Activated T-helper 17 cell treated with anti-CD3 and anti-CD28 coated beads, Interleukin-2, amount 50 U/mL, for 72 hours (primary cell): ENCODE measurements around the gene RBM20. TPM values are rescaled to one million over a fixed set of nuclear protein-coding genes. Genes with fewer than 3 reads are reported as not detected.
"Not testable (repeated sequence)": the region's sequence is repeated elsewhere in the genome, so short reads cannot be mapped to it uniquely, and the experiment has no call there.

Experiments used
- ATAC-seq: fragments of 150-1000 bp; cut with Tn5 transposase; replicated peaks from 2 replicates; pipeline ENCODE4 v1.10.0; 2021; ENCODE audit warnings: mild to moderate bottlenecking, moderate library complexity
- H3K27ac Mint-ChIP-seq: one replicate; pipeline ENCODE4 v1.8.0; 2022; ENCODE audit warnings: mixed read lengths
- H3K27me3 Mint-ChIP-seq: one replicate; pipeline ENCODE4 v1.8.0; 2022; ENCODE audit warnings: mixed read lengths
- H3K36me3 Mint-ChIP-seq: one replicate; pipeline ENCODE4 v1.8.0; 2022; ENCODE audit warnings: low read depth, mild to moderate bottlenecking, mixed read lengths
- H3K4me1 Mint-ChIP-seq: one replicate; pipeline ENCODE4 v1.8.0; 2022; ENCODE audit warnings: mixed read lengths
- H3K4me3 Mint-ChIP-seq: one replicate; pipeline ENCODE4 v1.8.0; 2022; ENCODE audit warnings: mild to moderate bottlenecking, mixed read lengths
- H3K9me3 Mint-ChIP-seq: one replicate; pipeline ENCODE4 v1.8.0; 2022; ENCODE audit warnings: mixed read lengths
- total RNA-seq, 2 donors: library from RNA; stranded (reverse); gene quantifications; one replicate each; pipeline ENCODE4 v1.2.3, GENCODE V29; 2022

RBM20 gene
- total RNA-seq, 2 donors from 2014 or later: 0.16 TPM; not detected in 1

- Mint-ChIP-seq H3K9me3 (peaks cover 5% of the 10 kb centered on the region), H3K27me3 (no peaks in the 10 kb centered on the region), H3K4me1 (peaks cover 30% of the 10 kb centered on the region), H3K27ac (no peak overlapping the region), H3K4me3 (no peak overlapping the region), H3K36me3 (no peaks in the 10 kb centered on the region)
- ATAC-seq: peak; percentile 46
Observed at GRCh38 chr10:110753462-110753861, 109.3 kb downstream of the RBM20 start.

DNA sequence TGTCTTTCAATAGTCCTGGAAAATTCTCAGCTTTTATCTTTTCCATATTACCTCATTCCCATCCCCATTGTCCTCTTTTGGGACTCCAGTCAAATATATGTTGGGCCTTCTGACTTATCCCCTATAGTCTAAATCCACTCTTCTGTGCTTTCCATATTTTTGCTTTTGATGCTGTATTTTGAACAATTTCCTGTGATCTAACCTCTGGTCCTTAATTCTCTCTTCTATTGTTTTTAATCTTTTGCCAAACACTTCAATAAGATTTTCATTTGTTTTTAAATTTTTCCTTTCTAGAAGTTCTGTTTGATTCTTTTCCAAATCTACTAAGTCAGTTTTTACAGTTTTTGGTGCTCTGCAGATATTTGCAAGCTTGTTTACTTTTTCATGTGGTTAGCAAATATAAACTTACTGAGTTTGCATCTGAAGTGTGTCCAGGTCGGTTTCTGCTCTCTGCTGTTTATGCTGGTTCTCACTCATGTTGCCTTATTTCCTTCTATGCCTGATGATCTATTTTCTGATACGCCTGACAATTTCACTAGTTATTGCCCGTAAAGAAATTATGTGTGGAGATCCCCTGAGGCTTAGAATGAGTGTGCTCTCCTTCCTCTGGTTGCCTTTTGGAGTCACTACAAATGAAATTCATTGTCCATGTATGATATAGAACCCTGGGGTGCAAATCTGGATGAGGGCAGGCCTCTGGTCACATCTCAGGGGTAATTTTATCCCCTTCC, 110.4 kb downstream of the RBM20 start:
- H3K36me3 Mint-ChIP-seq: no peaks in the 10 kb centered on the region
- peak; percentile 54 for ATAC-seq
- H3K27ac Mint-ChIP-seq: peak overlapping the region; percentile 9
- H3K4me3 Mint-ChIP-seq: no peak overlapping the region
- no peaks in the 10 kb centered on the region for H3K27me3 Mint-ChIP-seq
- H3K4me1 Mint-ChIP-seq: peaks cover 26% of the 10 kb centered on the region
- no peaks in the 10 kb centered on the region for H3K9me3 Mint-ChIP-seq

DNA sequence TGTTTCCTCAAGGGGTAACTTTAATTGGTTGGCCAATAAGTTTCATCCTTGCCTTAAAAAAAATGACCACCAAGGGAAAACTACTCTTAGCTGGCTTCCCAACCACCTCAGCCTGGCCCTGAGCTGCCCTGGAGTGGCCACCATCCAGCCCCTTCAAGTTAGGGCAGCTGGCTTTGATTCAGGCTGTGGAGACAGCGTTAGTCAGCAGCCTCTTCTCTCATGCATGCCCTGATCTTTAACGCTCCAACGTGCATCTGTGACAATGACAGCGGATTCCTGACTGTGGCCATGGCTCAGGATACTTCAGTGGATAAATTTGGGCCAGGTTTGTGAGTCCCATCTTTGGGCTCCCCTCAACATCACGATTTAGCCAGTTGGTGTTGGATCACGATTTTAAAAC, 111.6 kb downstream of the RBM20 start:
- H3K4me1 Mint-ChIP-seq: peaks cover 20% of the 10 kb centered on the region
- no peak overlapping the region for H3K27ac Mint-ChIP-seq
- H3K9me3 Mint-ChIP-seq: no peaks in the 10 kb centered on the region
- no peak for ATAC-seq
- no peak overlapping the region for H3K4me3 Mint-ChIP-seq
- H3K36me3 Mint-ChIP-seq: no peaks in the 10 kb centered on the region
- H3K27me3 Mint-ChIP-seq: no peaks in the 10 kb centered on the region

- no peak overlapping the region for H3K4me3 Mint-ChIP-seq
- ATAC-seq: no peak
- no peaks in the 10 kb centered on the region for H3K9me3 Mint-ChIP-seq
- H3K27me3 Mint-ChIP-seq: no peaks in the 10 kb centered on the region
- no peaks in the 10 kb centered on the region for H3K36me3 Mint-ChIP-seq
- peaks cover 11% of the 10 kb centered on the region for H3K4me1 Mint-ChIP-seq
- H3K27ac Mint-ChIP-seq: no peak overlapping the region
Observed at GRCh38 chr10:110756876-110757275, 112.7 kb downstream of the RBM20 start.

DNA sequence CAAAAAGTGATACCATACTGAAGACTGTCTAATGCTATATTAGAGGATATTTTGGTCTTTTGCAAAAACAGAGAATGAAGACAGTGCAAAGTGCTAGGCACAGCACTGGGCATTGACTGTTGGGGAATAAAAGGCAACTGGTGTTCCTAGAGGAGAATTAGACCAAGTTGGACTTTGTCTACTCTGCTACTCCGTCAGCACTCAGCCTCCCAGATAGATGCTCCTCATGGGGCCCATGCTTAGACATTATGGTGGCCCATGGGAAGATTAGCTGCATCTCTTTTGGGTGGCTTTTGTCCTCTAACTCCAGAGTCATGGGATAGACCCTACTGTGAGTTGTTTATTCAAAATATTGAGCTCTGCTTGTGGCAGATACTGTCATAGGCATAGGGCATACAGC, 113.5 kb downstream of the RBM20 start:
- no peak overlapping the region for H3K4me3 Mint-ChIP-seq
- H3K4me1 Mint-ChIP-seq: peaks cover 7% of the 10 kb centered on the region
- no peaks in the 10 kb centered on the region for H3K9me3 Mint-ChIP-seq
- H3K27me3 Mint-ChIP-seq: peaks cover 2% of the 10 kb centered on the region
- no peak for ATAC-seq
- H3K27ac Mint-ChIP-seq: no peak overlapping the region
- no peaks in the 10 kb centered on the region for H3K36me3 Mint-ChIP-seq

DNA sequence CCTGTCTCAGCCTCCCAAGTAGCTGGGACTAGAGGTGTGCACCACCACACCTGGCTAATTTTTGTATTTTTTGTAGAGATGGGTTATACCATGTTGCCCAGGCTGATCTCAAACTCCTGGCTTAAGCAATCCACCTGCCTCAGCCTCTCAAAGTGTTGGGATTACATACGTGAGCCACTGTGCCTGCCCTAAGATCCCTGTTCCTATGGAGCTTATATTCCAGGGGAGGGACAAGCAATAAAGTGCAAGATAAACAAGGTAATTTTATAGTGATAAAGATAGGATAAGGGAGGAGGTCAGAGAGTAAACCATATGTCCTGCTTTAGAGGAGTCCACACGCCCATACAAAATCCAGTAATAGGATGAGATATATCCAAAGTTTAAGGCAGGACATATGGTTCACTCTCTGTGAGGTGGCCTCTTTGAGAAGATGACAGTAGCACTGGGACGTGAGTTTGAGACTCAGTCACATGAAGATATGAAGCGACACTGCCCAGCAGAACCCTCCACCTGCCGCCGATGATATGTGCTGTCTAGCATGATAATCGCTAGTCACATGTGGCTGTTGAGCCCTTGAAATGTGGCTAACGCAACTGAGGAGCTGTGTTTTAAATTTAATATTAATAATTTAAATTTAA, 114.1 kb downstream of the RBM20 start:
- ATAC-seq: no peak
- peaks cover 5% of the 10 kb centered on the region for H3K27me3 Mint-ChIP-seq
- H3K27ac Mint-ChIP-seq: no peak overlapping the region
- no peak overlapping the region for H3K4me3 Mint-ChIP-seq
- H3K4me1 Mint-ChIP-seq: peaks cover 7% of the 10 kb centered on the region
- H3K9me3 Mint-ChIP-seq: no peaks in the 10 kb centered on the region
- no peaks in the 10 kb centered on the region for H3K36me3 Mint-ChIP-seq

GRCh38 chr10:110758898-110759297, 114.8 kb downstream of the RBM20 start:
- no peak for ATAC-seq
- Mint-ChIP-seq H3K4me1 (peaks cover under 1% of the 10 kb centered on the region), H3K9me3 (no peaks in the 10 kb centered on the region), H3K27me3 (peaks cover 7% of the 10 kb centered on the region), H3K27ac (no peak overlapping the region), H3K36me3 (no peaks in the 10 kb centered on the region), H3K4me3 (no peak overlapping the region)

DNA sequence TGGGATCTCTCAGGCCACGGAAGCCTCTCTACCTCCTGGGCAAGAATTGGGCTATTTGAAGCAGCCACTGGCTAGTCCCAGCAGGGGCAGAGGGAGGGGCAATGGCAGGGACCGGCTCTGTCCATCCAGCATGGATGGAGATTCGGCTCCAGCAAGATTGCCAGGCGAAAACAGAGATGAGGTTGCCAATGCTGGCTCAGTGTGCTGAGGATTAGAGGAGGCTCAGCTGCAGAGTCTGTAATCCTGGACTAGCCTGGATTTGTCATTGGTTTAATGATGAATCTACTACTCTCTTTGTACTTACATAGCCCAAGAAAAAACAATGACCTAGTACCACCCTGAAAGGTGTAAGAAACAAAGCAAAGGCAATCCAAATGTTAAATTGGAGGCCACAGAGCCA, 115.4 kb downstream of the RBM20 start:
- ATAC-seq: no peak
- Mint-ChIP-seq H3K27me3 (peaks cover 7% of the 10 kb centered on the region), H3K27ac (no peak overlapping the region), H3K4me3 (no peak overlapping the region), H3K4me1 (no peaks in the 10 kb centered on the region), H3K36me3 (no peaks in the 10 kb centered on the region), H3K9me3 (no peaks in the 10 kb centered on the region)

GRCh38 chr10:110762109-110762848, 118.1 kb downstream of the RBM20 start:
- ATAC-seq: no peak
- Mint-ChIP-seq H3K27me3 (peaks cover 7% of the 10 kb centered on the region), H3K4me3 (no peak overlapping the region), H3K27ac (no peak overlapping the region), H3K4me1 (no peaks in the 10 kb centered on the region), H3K36me3 (no peaks in the 10 kb centered on the region), H3K9me3 (no peaks in the 10 kb centered on the region)

GRCh38 chr10:110762849-110763211, 118.7 kb downstream of the RBM20 start:
- Mint-ChIP-seq H3K36me3 (no peaks in the 10 kb centered on the region), H3K4me3 (no peak overlapping the region), H3K27ac (no peak overlapping the region), H3K27me3 (peaks cover 7% of the 10 kb centered on the region), H3K9me3 (no peaks in the 10 kb centered on the region), H3K4me1 (no peaks in the 10 kb centered on the region)
- no peak for ATAC-seq

DNA sequence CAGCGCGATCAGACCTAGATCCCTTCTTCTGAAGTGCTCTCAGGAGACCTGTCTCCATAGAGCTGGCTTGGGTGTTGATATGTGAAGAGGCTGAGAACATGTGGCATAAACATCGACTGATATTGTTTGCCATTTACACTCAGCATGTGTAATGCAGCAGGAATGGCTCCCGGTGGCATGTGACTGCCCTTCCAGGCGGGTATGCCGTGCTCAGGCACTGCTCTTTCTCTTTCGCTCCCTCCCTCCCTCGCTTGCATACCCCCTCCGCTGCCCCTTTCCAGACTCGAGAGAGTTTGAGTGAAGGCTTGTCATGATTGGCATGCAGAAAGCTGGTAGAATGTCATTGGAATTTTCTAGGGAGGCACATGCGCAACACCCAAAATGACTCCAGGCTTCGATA, 120.2 kb downstream of the RBM20 start:
- Mint-ChIP-seq H3K27ac (no peak overlapping the region), H3K9me3 (no peaks in the 10 kb centered on the region), H3K4me1 (no peaks in the 10 kb centered on the region), H3K27me3 (peaks cover 7% of the 10 kb centered on the region), H3K36me3 (no peaks in the 10 kb centered on the region), H3K4me3 (no peak overlapping the region)
- no peak for ATAC-seq

- Mint-ChIP-seq H3K36me3 (no peaks in the 10 kb centered on the region), H3K27ac (no peak overlapping the region)
- ATAC-seq: no peak
Observed at GRCh38 chr10:110764793-110765512, 120.8 kb downstream of the RBM20 start.

DNA sequence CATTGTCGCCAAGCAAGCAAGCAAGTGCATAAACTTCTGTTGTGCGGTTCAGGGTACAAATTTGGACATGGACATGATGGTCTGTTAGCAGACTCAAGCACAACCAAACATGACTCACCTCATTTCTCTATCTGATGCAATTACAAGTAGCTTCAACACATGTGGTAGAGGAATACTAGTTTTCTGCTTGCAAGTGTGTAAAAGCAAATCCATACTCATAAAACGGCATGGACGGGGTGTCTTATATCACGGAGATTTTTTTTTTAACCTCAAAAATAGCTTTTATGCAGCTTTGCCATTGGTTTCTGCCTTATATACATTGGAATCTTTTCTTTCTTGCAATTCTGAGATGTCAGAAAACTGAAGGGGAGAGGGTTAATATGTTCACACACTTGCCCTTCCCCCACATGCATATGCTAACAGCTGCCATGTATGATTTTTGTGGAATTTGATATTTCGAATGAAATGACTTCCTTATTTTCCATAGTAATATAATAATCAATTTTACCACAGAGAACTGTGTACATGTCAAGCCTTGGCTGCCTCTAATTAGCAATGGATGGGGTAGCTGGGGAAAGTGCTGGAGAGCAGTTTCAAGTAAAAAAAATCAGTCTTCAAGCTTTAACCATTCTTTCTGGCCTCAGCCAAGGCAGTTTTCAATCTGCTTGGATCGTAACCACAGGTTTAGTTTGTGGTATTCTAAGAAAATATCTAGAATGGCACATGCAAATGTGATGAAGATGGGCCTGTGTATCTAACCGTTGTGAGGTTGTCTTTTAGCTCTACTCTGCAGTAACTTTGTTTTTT, 121.6 kb downstream of the RBM20 start:
- Mint-ChIP-seq H3K9me3 (no peaks in the 10 kb centered on the region), H3K27ac (no peak overlapping the region)
- no peak for ATAC-seq

More at GRCh38 chr10:110764793-110765512, 120.8 kb downstream of the RBM20 start:
- no peaks in the 10 kb centered on the region for H3K4me1 Mint-ChIP-seq
- no peak overlapping the region for H3K4me3 Mint-ChIP-seq
- H3K27me3 Mint-ChIP-seq: peaks cover 7% of the 10 kb centered on the region
- H3K9me3 Mint-ChIP-seq: no peaks in the 10 kb centered on the region

DNA sequence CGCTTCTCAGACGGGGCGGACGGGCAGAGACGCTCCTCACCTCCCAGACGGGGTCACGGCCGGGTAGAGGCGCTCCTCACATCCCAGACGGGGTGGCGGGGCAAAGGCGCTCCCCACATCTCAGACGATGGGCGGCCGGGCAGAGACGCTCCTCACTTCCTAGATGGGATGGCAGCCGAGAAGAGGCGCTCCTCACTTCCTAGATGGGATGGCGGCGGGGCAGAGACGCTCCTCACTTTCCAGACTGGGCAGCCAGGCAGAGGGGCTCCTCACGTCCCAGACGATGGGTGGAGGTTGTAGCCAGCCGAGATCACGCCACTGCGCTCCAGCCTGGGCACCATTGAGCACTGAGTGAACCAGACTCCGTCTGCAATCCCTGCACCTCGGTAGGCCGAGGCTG, 123.5 kb downstream of the RBM20 start:
- H3K27me3 Mint-ChIP-seq, H3K4me1 Mint-ChIP-seq, H3K27ac Mint-ChIP-seq, H3K36me3 Mint-ChIP-seq, H3K9me3 Mint-ChIP-seq, H3K4me3 Mint-ChIP-seq, ATAC-seq: not testable (repeated sequence)

More for the DNA sequence above, 121.6 kb downstream of the RBM20 start:
- Mint-ChIP-seq H3K4me3 (no peak overlapping the region), H3K36me3 (no peaks in the 10 kb centered on the region), H3K27me3 (peaks cover 7% of the 10 kb centered on the region), H3K4me1 (no peaks in the 10 kb centered on the region)
